ENCODE measurements around the gene PRKCA.

DNA sequence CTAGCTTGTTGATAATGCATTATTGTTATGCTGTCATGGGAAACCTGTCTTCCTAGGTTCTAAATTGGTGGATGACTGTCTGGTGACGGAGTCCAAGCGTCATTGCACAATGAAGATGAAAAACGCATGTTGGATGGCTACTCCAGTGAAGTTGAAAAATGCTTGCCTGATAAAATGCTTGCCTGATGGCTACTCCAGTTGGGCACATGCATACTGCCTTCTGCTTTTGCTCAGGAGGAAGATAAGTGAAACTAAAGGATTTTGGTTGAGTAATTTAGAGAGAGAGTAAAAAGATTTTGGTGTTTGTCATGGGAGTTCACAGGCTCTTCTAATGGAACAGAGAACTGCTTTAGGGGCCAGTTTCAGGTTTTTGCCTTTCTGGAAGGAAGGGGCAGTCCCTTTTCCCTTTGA, 118.6 kb downstream of the PRKCA start:
- TF ChIP-seq, protein P1, sequence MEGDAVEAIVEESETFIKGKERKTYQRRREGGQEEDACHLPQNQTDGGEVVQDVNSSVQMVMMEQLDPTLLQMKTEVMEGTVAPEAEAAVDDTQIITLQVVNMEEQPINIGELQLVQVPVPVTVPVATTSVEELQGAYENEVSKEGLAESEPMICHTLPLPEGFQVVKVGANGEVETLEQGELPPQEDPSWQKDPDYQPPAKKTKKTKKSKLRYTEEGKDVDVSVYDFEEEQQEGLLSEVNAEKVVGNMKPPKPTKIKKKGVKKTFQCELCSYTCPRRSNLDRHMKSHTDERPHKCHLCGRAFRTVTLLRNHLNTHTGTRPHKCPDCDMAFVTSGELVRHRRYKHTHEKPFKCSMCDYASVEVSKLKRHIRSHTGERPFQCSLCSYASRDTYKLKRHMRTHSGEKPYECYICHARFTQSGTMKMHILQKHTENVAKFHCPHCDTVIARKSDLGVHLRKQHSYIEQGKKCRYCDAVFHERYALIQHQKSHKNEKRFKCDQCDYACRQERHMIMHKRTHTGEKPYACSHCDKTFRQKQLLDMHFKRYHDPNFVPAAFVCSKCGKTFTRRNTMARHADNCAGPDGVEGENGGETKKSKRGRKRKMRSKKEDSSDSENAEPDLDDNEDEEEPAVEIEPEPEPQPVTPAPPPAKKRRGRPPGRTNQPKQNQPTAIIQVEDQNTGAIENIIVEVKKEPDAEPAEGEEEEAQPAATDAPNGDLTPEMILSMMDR (IDR thresholded peaks at IDR 0.05; ENCODE audit: low read depth, low read length, poor library complexity, severe bottlenecking) = no peak
- no peak for TF ChIP-seq EZH2phosphoT487 (IDR thresholded peaks at IDR 0.05; ENCODE audit: borderline replicate concordance, low read length)

All from DOHH2 (cell line).